ENCODE measurements around the gene KMT2B. TPM values are rescaled to one million over a fixed set of nuclear protein-coding genes. Genes with fewer than 3 reads are reported as not detected.
A peak's percentile ranks its signal among the peaks of the same experiment; 100 is the strongest.

The KMT2B gene
- total and polyA plus RNA-seq, 12 donors = 6.6 to 97.3 (median 22.6) TPM

- Histone ChIP-seq H3K27ac (peak within 1 kb of the TSS; percentile 91 to 97 (median 96)), H3K4me3 (peak within 1 kb of the TSS in 2 of 4 donors; percentile 23 to 79), H3K9me3 (replicated peaks in 1 of 3) (no peaks in the 10 kb centered on the region), H3K27me3 (no peaks in the 10 kb centered on the region), H3K36me3 (replicated peaks in 1 of 2) (peaks cover 0 to 24% of the 10 kb centered on the region in 2 donors), H3K4me1 (replicated peaks in 1 of 2) (peaks cover 33 to 35% of the 10 kb centered on the region in 2 donors)
- intact Hi-C loops (cut with DNase I) = no loop called here
- 3 to 6% (median 3%) methylated on average over 7 to 52 of the region's 52 CpGs for WGBS, 4 donors
- DNase-seq = peak; percentile 72 to 84 (median 76)
- TF ChIP-seq CTCF (IDR thresholded peaks at IDR 0.05) = no peak
- TF ChIP-seq POLR2A (IDR thresholded peaks at IDR 0.05) = peak; percentile 71 to 74
These were observed 38.8 kb downstream of the KMT2B start, which contains the start of gene HSPB6 for GRCh38 chr19:35756377-35757230. Gene HSPB6 (minus strand): TSS chr19:35757029. CDS start chr19:35757008, 21 bp downstream.

- peak in 1 of 2 donors; percentile 46 for TF ChIP-seq POLR2A (IDR thresholded peaks at IDR 0.05)
- TF ChIP-seq CTCF (IDR thresholded peaks at IDR 0.05) = no peak
- H3K36me3 ChIP-seq (replicated peaks in 1 of 2) = peaks cover 0 to 27% of the 10 kb centered on the region in 2 donors
- peaks cover 33 to 35% of the 10 kb centered on the region in 2 donors for H3K4me1 ChIP-seq (replicated peaks in 1 of 2)
- H3K9me3 ChIP-seq (replicated peaks in 1 of 3) = no peaks in the 10 kb centered on the region
- DNase-seq = peak; percentile 73 to 92 (median 88)
- peak overlapping the region in 2 of 4 donors; percentile 11 to 79 for H3K4me3 ChIP-seq
- H3K27ac ChIP-seq = peak overlapping the region; percentile 91 to 97 (median 96)
- intact Hi-C loops (cut with DNase I) = no loop called here
- WGBS, 4 donors = 2 to 11% (median 7%) methylated on average over 5 to 19 of the region's 19 CpGs
- no peaks in the 10 kb centered on the region for H3K27me3 ChIP-seq
These were observed 39.5 kb downstream of the KMT2B start for GRCh38 chr19:35757231-35757748.

- Histone ChIP-seq H3K36me3 (replicated peaks in 1 of 2) (peaks cover 0 to 22% of the 10 kb centered on the region in 2 donors), H3K27me3 (no peaks in the 10 kb centered on the region), H3K4me1 (replicated peaks in 1 of 2) (peaks cover 33 to 35% of the 10 kb centered on the region in 2 donors), H3K27ac (peak within 1 kb of the TSS; percentile 91 to 97 (median 96)), H3K4me3 (peak within 1 kb of the TSS; percentile 62 to 89 (median 72)), H3K9me3 (replicated peaks in 1 of 3) (no peaks in the 10 kb centered on the region)
- no peak for TF ChIP-seq CTCF (IDR thresholded peaks at IDR 0.05)
- peak; percentile 50 to 74 for TF ChIP-seq POLR2A (IDR thresholded peaks at IDR 0.05)
- DNase-seq = peak; percentile 98 to 100 (median 99)
- 0 to 1% (median 0%) methylated on average over 26 to 53 of the region's 53 CpGs for WGBS, 4 donors
- intact Hi-C loops (cut with DNase I) = no loop called here
These were observed 40.2 kb downstream of the KMT2B start, which contains the start of gene PROSER3 for GRCh38 chr19:35757749-35758608. Gene PROSER3 (plus strand): TSS chr19:35758176. CDS start chr19:35758216, 40 bp downstream.
